NCI-H69 (cell line): Measurements from ENCODE around the gene SEMA3D.
"Not testable (repeated sequence)": the region's sequence is repeated elsewhere in the genome, so short reads cannot be mapped to it uniquely, and the experiment has no call there.

Experiments
- DNase-seq: peaks from one replicate; lab custom pipeline; 2025; lab: John Stamatoyannopoulos, UW

The SEMA3D gene

DNA sequence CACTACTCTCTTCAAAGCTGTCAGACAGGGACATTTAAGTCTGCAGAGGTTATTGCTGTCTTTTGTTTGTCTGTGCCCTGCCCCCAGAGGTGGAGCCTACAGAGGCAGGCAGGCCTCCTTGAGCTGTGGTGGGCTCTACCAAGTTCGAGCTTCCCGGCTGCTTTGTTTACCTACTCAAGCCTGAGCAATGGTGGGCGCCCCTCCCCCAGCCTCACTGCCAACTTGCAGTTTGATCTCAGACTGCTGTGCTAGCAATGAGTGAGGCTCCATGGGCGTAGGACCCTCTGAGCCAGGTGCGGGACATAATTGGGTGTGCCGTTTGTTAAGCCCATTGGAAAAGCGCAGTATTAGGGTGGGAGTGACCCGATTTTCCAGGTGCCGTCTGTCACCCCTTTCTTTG, 193.9 kb downstream of the SEMA3D start:
- DNase-seq, result not testable (repeated sequence)

DNA sequence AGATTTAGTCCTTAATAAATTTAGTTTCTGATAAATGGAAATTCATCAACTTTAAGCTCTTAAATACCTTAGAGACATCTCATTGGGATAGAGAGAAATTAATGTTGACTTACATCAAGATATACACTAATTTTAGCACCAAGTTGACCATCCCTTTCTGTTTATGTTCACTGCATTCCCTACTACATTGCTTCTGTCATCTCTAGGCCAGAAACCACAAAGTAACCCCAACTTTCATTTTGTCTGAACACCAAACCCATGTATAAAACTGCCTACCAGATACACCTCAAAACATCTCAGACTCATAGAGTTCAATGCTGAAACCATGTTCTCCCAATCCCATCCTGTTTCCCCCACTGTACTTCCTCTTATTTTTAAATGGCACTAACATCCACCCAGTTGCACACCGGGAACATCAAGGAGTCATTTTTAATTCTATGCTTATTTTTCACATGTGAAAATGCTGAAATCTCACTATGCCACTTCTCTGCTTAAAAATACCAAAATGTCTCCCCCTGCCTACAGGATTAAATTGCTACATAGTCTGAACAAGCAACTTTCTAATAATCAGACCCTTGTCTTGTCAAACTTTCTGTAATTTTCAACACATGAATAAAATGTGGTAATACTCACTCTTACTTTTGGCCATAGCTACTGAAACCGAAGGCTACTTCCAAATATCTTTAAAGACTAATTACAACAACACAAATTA, 201.6 kb downstream of the SEMA3D start:
- no peak for DNase-seq

DNA sequence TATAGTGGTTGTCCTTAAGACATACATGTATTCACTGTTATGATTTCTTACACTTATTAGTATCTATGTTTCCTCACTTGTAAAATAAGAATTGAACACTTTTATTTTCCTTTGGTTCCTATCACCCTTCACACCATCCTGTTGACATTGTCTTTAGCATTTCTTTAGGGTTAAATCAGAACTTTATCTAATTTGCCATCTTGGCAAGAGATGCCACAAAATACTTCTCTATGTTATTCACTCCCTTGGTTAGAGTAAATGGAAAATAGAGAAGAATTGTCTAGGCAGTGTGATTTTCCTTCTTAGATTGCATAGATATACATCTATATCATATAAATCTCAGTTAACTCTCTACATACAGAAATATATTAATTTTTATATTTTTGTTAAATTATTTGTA, 204.7 kb downstream of the SEMA3D start:
- DNase-seq, result no peak

DNA sequence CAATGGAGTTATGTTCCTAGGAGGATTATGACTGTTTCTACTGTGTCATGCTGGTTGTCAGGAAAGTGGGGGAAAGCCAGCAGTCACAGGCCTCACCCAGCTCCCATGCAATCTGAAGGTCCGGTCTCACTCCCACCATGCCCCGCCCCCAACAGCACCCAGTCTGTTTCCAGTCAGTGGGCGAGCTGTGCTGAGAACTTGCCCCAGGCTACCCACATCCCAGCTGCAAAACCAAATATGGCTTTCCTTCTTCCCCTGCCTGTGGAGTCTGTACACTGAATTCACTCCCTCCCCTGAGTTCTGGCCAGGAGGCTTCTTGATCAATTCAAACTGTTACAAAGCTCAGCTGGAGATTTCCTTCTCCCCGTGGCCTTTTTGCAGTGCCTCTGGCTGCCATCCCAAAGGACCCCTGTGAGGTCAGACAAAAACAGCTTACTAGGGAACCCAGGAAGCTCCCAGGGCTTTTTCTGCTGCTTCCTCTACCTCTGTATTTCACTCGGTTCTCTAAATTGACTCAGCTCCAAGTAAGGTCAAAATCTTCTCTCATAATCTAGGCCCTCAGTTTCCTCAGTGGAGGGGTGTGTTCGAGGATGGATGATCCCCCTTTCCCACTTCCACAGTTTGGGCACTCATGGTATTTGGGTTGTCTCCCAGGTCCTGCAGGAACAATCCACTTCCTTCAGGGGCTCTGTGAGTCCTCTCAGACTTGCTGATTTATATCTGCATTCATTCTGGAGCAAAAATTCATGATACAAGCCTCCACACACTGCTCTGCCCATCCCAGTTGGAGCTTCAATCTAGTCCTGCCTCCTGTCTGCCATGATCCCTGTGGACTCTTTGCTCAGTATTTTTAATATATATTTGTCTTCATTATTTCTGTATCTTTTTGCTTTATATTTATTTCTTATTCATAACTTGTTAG, 205.5 kb downstream of the SEMA3D start:
- DNase-seq, result peak; percentile 91

DNA sequence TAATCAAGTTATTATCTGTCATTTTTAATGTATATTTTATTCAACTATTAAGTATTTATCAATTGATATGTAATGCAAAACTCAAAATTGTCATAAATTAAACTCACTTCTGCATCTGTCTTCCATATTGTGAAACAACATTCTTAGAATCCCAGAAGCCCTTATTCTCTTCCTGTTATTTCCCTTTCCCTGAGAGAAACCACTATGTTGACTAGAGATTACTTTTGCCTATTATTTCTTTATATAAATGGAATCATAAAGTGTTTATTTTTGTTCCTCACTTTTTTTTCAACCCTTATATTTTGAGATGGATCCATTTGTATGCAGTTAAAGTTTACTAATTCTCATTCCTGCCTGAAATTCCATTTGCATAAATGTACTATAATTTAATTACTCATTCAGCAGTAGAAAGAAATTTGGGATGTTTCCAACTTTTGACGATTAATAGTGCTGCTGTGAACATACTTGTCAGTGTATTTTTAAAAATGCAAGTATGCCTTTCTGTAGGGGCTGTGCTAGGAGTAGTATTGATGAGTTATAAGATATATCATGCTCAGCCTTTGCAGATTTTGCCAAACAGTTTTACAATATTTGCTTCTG, 211.2 kb downstream of the SEMA3D start:
- peak; percentile 10 for DNase-seq

DNA sequence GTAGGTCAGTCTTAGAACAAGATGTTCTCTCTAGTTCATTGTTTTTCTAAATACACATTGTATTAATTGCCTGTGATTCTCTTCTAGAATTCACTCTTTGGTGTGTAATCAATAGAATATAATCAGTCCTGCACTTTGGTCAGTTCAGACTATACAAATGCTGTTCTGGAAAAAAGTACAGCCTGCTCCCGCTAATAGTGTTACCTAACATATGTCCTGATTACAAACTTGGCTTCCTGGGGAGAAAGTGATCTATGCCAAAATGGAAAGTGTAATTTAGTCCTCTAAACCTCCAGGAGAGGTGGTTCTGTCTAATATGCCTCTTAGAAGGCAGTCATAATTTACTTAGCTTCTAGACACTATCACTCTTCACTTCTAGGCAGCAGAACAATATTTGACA, 215.5 kb downstream of the SEMA3D start:
- peak; percentile 69 for DNase-seq

DNA sequence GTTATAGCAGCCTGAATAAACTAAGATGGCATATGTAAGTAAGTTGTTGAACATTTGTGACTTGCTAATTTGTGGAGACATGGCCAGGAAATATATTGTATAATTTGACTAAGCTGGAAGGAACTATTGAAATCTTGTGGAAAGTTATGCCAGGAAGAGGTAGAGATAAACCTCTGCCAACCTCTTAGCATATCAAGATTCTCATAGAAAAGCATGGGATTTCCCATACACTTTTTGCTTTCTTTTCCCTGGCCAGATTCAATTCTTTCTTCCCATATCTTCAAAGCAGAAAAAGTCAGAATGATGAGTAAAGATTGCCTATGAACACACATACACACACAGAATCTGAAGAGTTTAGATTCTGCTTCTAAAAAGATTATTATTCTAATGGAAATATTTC, 216.2 kb downstream of the SEMA3D start:
- no peak for DNase-seq

DNA sequence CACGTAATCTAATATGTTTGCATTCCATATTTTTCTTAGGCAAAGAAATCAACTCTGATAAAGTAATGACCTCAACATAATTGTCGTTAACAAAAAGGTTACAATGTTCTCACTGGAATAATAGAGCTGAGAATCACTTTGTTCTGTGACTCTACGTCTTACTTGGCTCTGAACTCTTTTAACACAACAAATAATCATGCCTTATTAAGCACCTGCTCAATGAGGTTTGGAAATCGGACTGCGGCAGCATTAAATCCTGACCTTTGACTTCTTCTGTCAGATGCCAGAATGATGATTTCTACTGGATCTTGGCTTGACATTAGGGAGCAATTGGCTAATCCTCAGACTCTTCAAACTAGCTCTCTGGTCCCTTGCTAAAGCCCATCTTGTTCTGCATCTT, 233.6 kb downstream of the SEMA3D start:
- no peak for DNase-seq

DNA sequence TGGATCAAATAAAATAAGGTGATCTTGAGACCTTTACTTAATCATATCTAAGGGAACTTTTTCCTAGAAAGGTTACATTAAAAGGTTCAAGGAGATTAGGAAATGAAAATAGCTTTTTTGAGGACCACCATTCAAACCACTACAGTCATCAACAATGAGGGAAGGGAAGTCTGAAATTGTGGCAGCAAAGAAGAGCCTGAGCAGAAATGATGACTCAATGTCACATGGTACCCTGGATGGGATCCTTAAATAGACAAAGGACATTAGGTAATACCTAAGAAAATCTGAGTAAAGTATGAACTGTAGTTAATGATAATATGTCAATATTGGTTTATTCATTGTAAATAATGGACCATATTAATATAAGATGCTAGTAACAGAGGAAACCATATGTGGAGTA, 236.0 kb downstream of the SEMA3D start:
- DNase-seq, result peak; percentile 6

DNA sequence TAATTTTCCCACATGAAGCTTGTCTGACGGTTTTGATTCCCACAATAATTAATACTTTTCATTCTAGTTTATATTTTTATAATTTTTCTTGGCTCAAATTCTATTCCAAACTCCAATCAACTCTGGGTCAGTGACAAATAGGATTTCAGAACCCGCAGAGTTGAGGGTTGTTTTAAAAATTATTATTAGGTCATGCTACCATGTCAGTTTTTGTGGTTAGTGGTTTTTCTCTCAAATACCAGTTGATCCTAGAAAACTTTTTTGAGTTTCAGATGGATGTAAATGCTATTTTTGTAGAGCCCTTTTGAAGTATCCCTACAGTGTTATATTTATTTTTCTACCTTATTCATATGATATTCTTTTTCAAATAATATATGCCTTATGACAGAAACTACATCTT, 237.4 kb downstream of the SEMA3D start:
- DNase-seq, result no peak

DNA sequence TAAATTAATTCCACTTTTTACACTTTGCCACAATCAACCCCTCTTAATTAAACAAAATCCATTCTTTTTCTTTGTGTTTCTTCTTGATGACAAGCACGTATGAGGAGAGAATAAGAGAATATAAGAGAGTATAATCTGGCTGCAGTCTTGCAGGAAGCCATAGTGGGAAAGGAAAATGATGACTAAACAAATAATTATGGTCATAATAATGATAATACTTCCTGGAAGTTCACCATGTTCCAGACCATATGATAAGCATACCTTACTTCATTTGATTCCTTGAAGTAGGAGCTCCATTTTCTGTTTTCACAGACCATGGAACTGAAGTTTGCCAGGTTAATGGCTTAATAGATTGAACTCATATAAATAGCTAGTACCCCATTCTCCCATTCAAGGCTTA, 237.8 kb downstream of the SEMA3D start:
- no peak for DNase-seq

DNA sequence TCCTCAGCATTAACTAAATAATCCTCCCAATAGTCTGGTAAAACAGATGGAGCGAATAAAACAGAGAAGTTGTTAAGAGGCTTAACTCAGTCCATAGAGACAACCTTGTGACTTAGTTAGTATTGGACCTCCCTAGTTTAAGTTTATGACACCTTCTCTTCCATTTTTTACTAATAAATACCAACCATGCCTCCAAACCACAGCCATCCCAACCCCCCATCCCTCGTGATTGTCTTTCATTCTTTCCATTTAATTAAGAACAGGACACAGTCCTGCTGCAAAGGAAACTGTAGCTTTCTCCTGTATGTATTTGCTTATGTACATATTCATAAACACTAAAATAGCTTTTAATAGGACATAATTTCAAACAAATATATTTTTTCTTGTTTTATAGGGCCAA, 238.2 kb downstream of the SEMA3D start:
- no peak for DNase-seq

DNA sequence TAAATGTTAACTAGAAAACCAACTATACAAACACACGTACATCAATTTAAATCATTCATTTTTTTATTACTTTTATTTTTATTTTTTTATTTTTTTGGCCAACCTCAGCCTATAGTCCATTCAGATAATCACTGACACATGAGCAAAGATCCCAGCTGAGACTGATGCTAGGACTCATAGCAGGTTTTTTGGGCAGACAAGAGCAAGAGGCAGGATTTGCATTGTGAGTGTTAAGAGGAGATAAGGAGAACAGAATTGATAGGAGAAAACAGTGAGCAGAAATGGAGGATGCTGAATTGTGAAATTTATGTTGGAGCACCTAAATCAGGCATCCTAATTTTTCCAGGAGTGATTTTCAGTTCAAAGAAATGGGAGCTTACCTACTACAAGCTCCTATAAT, 240.3 kb downstream of the SEMA3D start:
- no peak for DNase-seq
